ENCODE data around the gene NTHL1.

NTHL1 gene

GRCh38 chr16:2047330-2048115 lies at the start of gene NTHL1, which contains the start of gene TSC2:
Gene NTHL1 (minus strand): TSS chr16:2047834. CDS start chr16:2047823, 11 bp downstream.
Gene TSC2 (plus strand): TSS chr16:2047985. CDS start chr16:2048616, 631 bp downstream.
- DNase-seq = peak; percentile 92

- DNase-seq = no peak
These were observed 49.4 kb upstream of the NTHL1 start for GRCh38 chr16:2096853-2097595.

GRCh38 chr16:2095918-2096582 lies 48.4 kb upstream of the NTHL1 start:
- no peak for DNase-seq

- DNase-seq = no peak
These were observed 47.8 kb upstream of the NTHL1 start for GRCh38 chr16:2095315-2095853.

- DNase-seq = no peak
These were observed 46.2 kb upstream of the NTHL1 start for GRCh38 chr16:2093793-2094192.

- DNase-seq = no peak
These were observed 45.2 kb upstream of the NTHL1 start for GRCh38 chr16:2092866-2093265.

GRCh38 chr16:2092256-2092620 lies 44.6 kb upstream of the NTHL1 start:
- DNase-seq = no peak

GRCh38 chr16:2091547-2092255 lies 44.1 kb upstream of the NTHL1 start:
- no peak for DNase-seq

GRCh38 chr16:2090777-2091546 lies 43.3 kb upstream of the NTHL1 start:
- no peak for DNase-seq

- DNase-seq = no peak
These were observed 42.8 kb upstream of the NTHL1 start for GRCh38 chr16:2090481-2090776.

GRCh38 chr16:2089706-2090480 lies 42.3 kb upstream of the NTHL1 start:
- DNase-seq = no peak

GRCh38 chr16:2088759-2089358 lies 41.2 kb upstream of the NTHL1 start:
- DNase-seq = no peak

- DNase-seq = no peak
These were observed 40.4 kb upstream of the NTHL1 start for GRCh38 chr16:2087748-2088631.

- DNase-seq = no peak
These were observed 39.4 kb upstream of the NTHL1 start for GRCh38 chr16:2086812-2087747.

GRCh38 chr16:2086106-2086742 lies 38.6 kb upstream of the NTHL1 start:
- DNase-seq = no peak

GRCh38 chr16:2085669-2086068 lies 38.0 kb upstream of the NTHL1 start:
- DNase-seq = no peak

- no peak for DNase-seq
These were observed 37.4 kb upstream of the NTHL1 start for GRCh38 chr16:2084895-2085625.
